Kidney (tissue), 14 donors: ENCODE results near the gene IL1RAP. TPM values are rescaled to one million over a fixed set of nuclear protein-coding genes. Genes with fewer than 3 reads are reported as not detected.

Experiments used
- DNase-seq, 5 donors: peaks; one replicate each; pipeline ENCODE4 v3.0.0-alpha.2; 2013 to 2020
- FAIRE-seq: peaks from 2 replicates; lab custom pipeline; 2012; peaks lifted over from hg19 to GRCh38; lab: Jason Lieb, UNC
- H3K27ac ChIP-seq, 2 donors: one replicate each; pipeline ENCODE4 v1.7.0; 2013; ENCODE audit warnings: low read depth in 2 of 2, low read length in 2 of 2, inconsistent platforms in 1 of 2
- H3K27me3 ChIP-seq: one replicate; pipeline ENCODE4 v1.7.1; 2013; ENCODE audit warnings: low read length, inconsistent platforms; ENCODE audit not compliant: control insufficient read depth, insufficient read depth
- H3K36me3 ChIP-seq, 3 donors: one replicate each; pipeline versions ENCODE4 v1.7.0 to v1.7.1; 2013; ENCODE audit warnings: low read length in 3 of 3, control low read depth in 1 of 3, inconsistent platforms in 1 of 3; ENCODE audit not compliant: insufficient read depth in 3 of 3, control insufficient read depth in 2 of 3
- H3K4me1 ChIP-seq, 3 donors: one replicate each; pipeline versions ENCODE4 v1.7.0 to v1.7.1; 2013; ENCODE audit warnings: low read length in 3 of 3, inconsistent platforms in 1 of 3, low read depth in 1 of 3; ENCODE audit not compliant: control insufficient read depth in 2 of 3, insufficient read depth in 2 of 3
- H3K4me3 ChIP-seq, 3 donors: one replicate each; pipeline versions ENCODE4 v1.7.0 to v1.8.1; 2013; ENCODE audit warnings: low read length in 3 of 3, control low read depth in 1 of 3, inconsistent platforms in 1 of 3
- H3K9ac ChIP-seq, 3 donors: one replicate each; pipeline versions ENCODE4 v1.7.0 to v1.7.1; 2013; ENCODE audit warnings: low read length in 3 of 3, control low read depth in 1 of 3, inconsistent platforms in 1 of 3
- H3K9me3 ChIP-seq, 3 donors: one replicate each; pipeline versions ENCODE4 v1.7.0 to v1.7.1; 2013; ENCODE audit warnings: low read length in 3 of 3, control low read depth in 1 of 3, inconsistent platforms in 1 of 3; ENCODE audit not compliant: control insufficient read depth in 2 of 3, insufficient read depth in 1 of 3
- CTCF ChIP-seq: IDR thresholded peaks from 3 replicates; pipeline ENCODE4 v1.5.1; 2012; ENCODE audit warnings: mild to moderate bottlenecking, moderate library complexity, borderline replicate concordance; ENCODE audit not compliant: insufficient read depth; ENCODE audit errors: extremely low read depth
- intact Hi-C: fragments of 100-400 bp; cut with DNase I; formaldehyde crosslinking; loops from one replicate; pipeline ENCODE4 v1.11.1; 2022
- polyA plus RNA-seq: library from polyadenylated mRNA; stranded (reverse); fragments of 350-450 nt; fragmentation: Illumina TruSeq; extraction: RNeasy Lipid Tissue Mini Kit (QIAGEN cat#74804); gene quantifications from one replicate; pipeline ENCODE4 v1.2.3, GENCODE V29; 2014; ENCODE audit warnings: low read depth, low replicate concordance; ENCODE audit not compliant: insufficient read depth
- total RNA-seq: library from RNA; stranded (reverse); fragmentation: NEBNext Ultra II Directional; extraction: Animal tissue kit (Norgen Biotek cat#: 25700); gene quantifications from one replicate; pipeline ENCODE4 v1.2.1, GENCODE V29; 2021
- donor health status: control.
- donor health status: control.
- donor health status: control.
- donor health status: control.
- donor health status: control.
- donor health status: DM: yes; HTN: yes; CAD: no.
- donor health status: Normal renal cell carcinoma (clear cell type).

Gene IL1RAP
- total and polyA plus RNA-seq, 2 donors from 2014 or later, result 1.7 to 10.0 TPM

DNA sequence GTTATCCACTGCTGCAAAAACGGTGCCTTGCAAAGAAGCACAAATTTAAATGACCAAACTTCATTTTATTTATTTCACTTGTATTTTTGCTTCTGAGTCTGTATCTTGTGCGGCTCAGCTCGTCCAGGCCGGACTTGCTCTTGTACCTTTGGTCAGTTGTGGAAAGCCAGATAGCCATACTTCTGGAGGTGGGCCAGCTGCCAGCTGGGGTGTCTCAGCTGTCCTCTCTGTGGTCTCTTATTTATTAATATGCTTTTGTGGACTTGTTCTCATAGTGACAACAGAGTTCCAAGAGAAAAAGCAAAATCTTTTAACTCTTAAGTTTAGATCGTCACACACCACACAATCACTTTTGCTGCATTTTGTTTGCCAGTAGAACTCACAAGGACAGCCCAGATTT lies 87.7 kb downstream of the IL1RAP start:
- DNase-seq (peak in 3 of 5 donors; percentile 16 to 58 (median 19)), FAIRE-seq (no peak)
- Histone ChIP-seq H3K27ac (no peak overlapping the region), H3K9ac (no peak overlapping the region), H3K4me3 (no peak overlapping the region), H3K4me1 (no peaks in the 10 kb centered on the region), H3K36me3 (no peaks in the 10 kb centered on the region), H3K27me3 (no peaks in the 10 kb centered on the region), H3K9me3 (no peaks in the 10 kb centered on the region)
- intact Hi-C loops, result no loop called here
- no peak for TF ChIP-seq CTCF

DNA sequence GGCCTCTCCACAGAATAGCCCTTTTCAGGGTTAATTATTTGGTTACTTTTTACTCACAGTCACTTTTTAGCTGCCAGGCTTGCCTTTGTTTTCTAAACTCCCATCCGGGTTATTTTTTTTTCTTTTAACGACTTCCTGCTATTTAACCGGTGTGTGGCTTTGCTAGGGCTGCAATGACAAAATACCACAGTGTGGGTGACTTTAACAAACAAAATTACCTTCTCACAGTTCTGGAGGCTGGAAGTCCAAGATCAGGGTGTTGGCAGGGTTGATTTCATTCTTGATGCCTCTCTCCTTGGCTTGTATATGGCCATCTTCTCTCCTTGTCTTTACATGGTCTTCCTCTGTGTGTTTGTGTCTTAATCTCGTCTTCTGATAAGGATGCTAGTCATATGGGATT lies 91.5 kb downstream of the IL1RAP start:
- TF ChIP-seq CTCF, result no peak

DNA sequence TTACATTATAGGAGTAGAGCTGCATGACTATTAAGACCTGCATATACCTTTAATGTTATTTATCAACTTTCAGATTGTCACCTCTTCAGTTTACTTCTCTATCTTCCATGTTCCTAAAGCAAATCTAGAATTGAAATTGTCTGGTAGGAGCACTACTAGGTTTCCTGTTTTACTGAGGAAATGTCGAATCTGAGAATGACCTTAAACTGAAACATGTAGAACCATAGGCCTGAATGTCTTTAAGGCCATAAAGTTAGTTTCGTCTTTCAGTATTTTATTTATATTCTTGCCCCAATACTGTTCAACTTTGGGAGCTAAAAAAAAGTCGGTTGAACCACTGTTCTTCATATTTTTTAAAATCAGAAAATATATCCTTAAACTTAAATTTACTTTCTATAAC lies 92.7 kb downstream of the IL1RAP start:
- FAIRE-seq (no peak), DNase-seq (no peak)
- no peak overlapping the region for H3K27ac ChIP-seq
- TF ChIP-seq CTCF, result no peak
- no peak overlapping the region for H3K4me3 ChIP-seq
- H3K9me3 ChIP-seq, result no peaks in the 10 kb centered on the region
- no peak overlapping the region for H3K9ac ChIP-seq
- intact Hi-C loops, result no loop called here
- no peaks in the 10 kb centered on the region for H3K36me3 ChIP-seq
- no peaks in the 10 kb centered on the region for H3K4me1 ChIP-seq
- no peaks in the 10 kb centered on the region for H3K27me3 ChIP-seq

More for the DNA sequence above, 91.5 kb downstream of the IL1RAP start:
- Histone ChIP-seq H3K9ac (no peak overlapping the region), H3K27me3 (no peaks in the 10 kb centered on the region), H3K4me1 (no peaks in the 10 kb centered on the region), H3K4me3 (no peak overlapping the region), H3K9me3 (no peaks in the 10 kb centered on the region), H3K27ac (no peak overlapping the region), H3K36me3 (no peaks in the 10 kb centered on the region)
- intact Hi-C loops, result no loop called here
- DNase-seq (no peak), FAIRE-seq (no peak)

- FAIRE-seq (peak; percentile 72), DNase-seq (no peak)
- no peaks in the 10 kb centered on the region for H3K9me3 ChIP-seq
- H3K27ac ChIP-seq, result no peak overlapping the region
- no peak overlapping the region for H3K9ac ChIP-seq
- H3K36me3 ChIP-seq, result no peaks in the 10 kb centered on the region
- intact Hi-C loops, result no loop called here
- no peak overlapping the region for H3K4me3 ChIP-seq
- TF ChIP-seq CTCF, result no peak
- no peaks in the 10 kb centered on the region for H3K4me1 ChIP-seq
- H3K27me3 ChIP-seq, result no peaks in the 10 kb centered on the region
These were observed 93.1 kb downstream of the IL1RAP start for GRCh38 chr3:190607021-190607420.
